Measurements from ENCODE around the gene LIN7B.
A peak's percentile ranks its signal among the peaks of the same experiment; 100 is the strongest.
"Not testable (repeated sequence)": the region's sequence is repeated elsewhere in the genome, so short reads cannot be mapped to it uniquely, and the experiment has no call there.

LIN7B gene, protein sequence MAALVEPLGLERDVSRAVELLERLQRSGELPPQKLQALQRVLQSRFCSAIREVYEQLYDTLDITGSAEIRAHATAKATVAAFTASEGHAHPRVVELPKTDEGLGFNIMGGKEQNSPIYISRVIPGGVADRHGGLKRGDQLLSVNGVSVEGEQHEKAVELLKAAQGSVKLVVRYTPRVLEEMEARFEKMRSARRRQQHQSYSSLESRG

DNA sequence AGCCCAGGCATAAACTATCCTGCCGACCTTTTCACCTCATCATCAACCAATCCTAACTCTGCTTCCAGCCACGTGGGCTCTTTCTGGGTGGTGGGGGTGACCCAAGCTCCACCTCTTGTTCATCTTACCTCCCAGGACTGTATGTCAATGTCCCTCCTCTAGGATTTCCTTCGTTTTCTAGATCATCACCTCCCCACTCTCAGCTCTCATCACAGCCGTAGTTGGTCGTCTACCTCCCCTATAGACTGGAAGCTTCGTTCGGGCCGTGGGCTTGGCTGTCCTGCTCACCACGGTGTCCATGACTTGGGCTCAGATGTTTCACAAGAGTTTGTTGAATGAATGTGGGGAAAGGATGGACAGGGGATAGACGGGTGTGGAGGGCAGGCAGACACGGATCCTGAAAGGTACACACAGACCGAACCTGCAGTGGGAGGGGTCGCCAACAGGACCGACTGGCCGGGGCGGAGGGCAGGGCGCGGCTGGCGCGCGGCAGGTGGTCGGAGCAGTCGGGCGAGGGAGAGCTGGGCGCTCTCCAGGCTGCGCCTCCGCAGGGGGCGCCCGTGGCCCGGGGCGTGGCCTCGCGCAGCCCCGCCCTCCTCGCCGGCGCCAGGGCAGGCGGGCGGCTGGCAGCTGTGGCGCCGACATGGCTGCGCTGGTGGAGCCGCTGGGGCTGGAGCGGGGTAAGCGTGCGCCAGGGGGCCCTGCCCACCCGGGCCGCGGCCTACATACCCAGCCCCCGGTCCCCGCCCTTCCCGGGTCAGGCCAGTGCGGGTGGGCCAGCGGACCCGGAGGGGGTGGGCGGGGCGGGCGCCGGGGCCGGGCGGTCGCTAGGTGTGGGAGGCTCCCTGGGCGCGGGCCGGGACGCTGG, at the start of gene LIN7B:
Gene LIN7B (plus strand): TSS at position 609 of the 868 bp plus-strand sequence. CDS start 35 bp downstream, at position 644.
- FAIRE-seq = no peak

DNA sequence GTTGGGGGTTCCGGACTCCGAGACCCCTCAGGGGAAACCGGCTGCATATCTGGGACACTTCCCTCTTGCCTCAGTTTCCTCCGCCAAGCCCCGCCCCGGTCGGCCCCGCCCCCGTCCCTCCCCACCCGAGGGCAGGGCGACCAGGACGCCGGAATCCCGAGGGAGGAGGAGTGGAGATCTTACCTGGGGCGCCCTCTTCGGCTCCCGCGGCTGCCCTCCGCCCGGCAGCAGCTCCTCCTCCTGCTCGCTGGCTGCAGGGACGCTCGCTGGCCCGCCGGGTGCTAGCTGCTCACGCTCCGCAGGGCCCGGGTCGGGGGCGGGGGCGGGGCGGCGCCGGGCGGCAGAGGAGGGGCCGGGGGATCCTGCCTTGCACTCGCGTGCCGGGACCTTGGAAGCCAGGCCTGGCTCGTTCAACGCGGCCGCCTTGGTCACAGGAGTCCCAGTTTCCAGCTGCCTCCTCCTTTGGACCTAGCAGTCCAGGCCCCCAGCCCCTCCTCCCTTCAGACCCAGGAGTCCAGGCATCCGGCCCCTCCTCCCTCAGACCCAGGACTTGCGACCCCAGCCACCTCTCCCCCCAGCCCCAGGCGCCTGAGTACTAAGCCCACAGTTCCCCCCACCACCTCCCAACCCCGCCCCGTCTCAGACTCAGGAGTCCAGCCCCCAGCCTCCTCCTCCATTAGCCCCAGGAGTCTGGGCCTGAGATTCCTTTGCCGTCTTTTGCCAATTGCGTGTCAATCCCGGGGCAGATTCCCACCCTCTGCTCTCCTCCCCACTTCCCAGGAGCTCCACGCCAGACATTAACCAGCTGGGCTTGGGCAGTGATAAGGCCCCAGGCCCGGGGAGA, 49.2 kb upstream of the LIN7B start, which contains the start of gene NTF4:
Gene NTF4 (minus strand): TSS at position 51 of the 844 bp plus-strand sequence. CDS start 2,821 bp downstream, outside the sequence.
- FAIRE-seq = no peak

DNA sequence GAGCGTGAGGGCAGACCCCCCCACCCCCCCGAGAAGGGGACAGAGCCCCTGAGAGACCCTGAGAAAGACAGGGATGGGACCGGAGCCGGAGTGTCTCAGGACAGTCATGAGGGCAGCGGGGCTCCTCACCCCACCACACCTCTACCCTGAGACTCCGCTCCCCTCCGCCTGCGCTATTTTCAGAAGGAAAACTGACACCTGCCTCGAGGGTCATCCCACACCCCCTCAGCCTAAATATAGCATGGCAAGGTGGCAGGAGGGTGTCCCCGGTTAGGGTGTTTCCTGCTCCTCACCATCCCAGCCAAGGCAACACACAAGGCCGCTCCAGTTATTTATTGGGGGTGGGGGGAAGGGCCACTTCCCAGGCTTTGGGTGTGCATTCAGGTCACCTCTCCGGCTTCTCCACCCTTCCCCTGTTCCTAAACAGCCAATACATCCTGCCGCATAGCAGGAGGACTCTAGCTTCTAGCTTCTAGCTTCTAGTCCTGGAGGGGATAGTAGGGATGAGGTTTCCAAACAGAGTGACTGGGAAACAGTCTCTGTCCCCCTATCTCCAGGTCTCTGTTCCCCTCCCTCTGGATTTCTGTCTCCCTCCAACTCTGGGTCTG, 48.2 kb upstream of the LIN7B start:
- FAIRE-seq = no peak

DNA sequence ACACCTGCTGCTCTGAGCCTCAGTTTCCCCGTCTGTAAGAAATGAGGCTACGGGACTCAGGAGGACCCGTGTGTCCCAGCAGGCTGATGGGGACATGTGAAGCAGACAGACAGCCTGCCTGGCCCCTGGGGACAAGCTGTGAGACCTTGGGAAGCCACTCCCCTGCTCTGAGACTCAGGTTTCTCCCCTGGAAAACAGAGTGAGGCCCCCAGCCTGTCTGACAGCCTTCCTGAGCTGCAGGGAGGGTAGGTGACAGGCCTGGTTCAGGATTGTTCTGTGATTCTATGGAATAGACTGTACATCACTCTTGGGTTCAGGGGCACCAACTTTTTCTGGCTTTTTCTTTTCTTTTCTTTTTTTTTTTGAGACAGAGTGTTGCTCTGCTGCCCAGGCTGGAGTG, 46.6 kb upstream of the LIN7B start:
- FAIRE-seq = no peak

DNA sequence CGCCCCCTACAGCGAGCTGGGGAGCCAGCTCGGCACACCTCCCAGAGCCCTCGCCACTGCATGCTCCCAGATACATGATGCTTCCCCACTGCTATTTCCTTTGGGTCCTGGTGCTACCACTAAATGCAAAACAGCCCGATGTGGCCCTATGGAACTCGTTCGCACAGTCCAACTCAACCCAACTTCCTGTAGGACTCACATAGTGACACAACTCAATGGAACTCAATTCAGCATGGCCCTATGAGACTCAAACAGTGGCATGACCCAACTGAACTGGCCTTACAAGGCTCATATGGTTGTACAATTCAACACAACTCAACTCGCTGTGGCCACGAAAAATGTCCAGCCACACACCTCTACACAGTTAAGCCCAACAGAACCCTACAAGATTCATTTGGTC, 45.1 kb upstream of the LIN7B start:
- FAIRE-seq = no peak

DNA sequence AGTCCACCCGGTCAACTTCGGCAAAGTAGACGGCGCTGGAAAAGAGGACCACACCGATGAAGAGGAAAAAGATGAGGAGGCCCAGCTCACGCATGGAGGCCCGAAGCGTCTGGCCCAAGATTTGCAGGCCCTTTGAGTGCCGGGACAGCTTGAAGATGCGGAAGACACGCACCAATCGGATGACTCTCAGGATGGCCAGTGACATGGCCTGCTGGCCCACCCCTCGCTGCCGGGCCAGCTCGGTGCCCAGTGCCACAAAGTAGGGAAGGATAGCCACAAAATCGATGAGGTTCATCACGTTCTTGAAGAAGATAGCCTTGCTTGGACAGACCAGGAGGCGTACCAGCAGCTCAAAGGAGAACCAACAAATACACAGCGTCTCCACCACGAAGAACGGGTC, 43.8 kb upstream of the LIN7B start:
- no peak for FAIRE-seq

DNA sequence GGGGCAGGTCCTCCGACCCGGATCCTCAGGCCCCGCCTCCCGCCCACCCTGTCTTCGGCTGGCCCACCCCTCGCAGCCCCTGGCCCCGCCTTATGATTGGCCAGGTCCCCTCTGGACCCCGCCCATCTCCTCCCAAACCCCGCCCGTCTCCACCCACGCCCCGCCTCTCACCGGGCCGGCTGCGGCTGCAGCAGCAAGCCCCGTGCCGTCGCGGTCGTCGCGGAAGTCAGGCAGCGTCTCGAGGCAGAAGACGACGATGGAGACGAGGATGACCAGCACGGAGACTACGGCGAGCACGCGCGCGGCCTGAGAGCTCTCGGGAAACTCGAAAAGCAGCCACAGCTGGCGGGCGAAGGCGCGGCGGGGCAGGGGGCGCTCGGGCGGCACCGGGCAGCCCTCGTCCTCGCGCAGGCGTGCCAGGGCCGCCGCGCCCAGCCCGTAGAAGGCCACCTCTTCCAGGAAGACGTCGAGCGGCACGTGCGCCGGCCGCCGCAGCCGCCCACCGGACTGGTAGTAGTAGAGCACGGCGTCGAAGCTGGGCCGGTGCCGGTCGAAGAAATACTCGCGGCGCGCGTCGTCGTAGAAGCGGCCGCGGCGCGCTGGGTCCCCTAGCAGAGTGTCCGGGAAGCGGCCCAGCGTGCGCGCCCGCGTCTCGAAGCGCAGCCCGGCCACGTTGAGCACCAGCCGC, 42.2 kb upstream of the LIN7B start:
- no peak for FAIRE-seq

DNA sequence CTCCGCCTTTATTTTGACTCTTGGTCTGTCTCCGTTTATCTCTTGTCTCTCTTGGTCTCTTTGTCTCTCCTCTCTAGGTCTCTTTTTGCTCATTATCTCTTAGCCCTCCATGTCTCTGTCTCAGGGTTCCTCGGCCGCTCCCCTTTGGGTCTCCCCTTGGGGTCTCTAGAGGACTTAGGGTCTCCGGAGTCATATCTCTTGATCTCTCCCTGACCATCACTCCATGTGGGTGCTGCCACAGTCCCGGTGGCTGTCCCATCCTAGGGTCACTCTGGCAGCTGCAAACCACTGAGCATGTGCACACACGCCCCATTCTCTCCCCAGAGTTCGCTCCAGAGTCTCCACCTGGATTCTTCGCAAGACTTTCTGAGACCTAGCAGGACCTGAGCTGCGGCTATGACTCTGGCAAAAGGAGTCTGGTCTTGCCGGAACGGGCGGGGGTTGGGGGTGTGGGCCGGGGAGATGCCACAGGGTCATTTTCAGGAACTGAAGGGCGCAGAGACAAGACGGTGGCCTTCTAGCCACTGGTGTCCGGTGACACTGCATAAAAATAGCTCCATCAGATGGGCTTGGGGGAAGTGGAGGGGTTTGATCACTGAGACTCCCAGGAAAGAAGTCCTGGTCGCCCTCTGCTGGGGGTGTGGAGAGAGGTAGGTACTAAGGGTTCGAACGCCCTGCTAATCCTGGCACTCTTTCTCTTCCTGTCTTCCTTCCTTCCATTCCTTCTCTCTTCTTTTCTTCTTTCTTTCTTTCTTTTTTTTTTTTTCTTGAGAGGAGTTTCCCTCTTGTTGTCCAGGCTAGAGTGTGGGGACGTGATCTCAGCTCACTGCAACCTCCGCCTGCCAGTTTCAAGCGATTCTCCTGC, 40.4 kb upstream of the LIN7B start:
- FAIRE-seq = no peak

DNA sequence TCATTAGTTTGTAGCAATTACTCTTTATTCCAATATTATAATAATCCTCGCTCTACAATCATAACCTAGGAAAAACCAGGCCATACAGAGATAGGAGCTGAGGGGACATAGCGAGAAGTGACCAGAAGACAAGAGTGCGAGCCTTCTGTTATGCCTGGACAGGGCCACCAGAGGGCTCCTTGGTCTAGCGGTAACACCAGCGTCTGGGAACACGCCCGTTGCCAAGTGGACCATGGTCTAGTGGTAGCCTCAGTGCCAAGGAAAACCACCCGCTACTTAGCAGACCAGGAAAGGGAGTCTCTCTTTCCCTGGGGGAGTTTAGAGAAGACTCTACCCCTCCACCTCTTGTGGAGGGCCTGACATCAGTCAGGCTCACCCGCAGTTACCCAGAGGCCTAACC, 39.3 kb upstream of the LIN7B start:
- FAIRE-seq = not testable (repeated sequence)

DNA sequence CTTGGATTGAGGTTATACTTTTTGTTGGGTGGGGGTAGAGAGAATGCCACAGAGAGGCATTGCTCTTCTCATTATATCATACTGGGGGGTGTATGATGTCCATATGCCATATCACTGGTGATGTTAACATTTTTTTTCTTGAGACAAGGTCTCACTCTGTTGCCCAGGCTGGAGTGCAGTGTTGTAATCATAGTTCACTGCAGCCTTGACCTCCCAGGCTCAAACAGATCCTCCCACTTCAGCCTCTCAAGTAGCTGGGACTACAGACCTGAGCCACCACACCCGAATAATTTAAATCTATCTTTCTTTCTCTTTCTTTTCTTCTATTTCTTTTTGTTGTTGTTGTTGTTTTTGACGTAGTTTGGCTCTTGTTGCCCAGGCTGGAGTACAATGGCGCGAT, 33.8 kb upstream of the LIN7B start:
- no peak for FAIRE-seq

DNA sequence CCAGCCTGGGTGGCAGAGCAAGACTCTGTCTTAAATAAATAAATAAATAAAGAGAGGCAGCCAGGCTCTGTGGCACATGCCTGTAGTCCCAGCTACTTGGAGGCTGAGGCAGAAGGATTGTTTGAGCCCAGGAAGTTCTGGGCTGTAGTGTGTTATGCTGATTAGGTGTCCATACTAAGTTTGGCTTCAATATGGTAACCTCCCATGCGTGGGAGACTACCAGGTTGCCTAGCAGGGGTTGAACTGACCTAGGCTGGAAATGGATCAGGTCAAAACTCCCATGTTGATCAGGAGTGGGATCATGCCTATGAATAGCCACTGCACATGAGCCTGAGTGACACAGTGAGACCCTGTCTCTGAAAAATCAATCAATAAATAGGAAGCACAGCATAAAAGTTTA, 32.9 kb upstream of the LIN7B start:
- no peak for FAIRE-seq

DNA sequence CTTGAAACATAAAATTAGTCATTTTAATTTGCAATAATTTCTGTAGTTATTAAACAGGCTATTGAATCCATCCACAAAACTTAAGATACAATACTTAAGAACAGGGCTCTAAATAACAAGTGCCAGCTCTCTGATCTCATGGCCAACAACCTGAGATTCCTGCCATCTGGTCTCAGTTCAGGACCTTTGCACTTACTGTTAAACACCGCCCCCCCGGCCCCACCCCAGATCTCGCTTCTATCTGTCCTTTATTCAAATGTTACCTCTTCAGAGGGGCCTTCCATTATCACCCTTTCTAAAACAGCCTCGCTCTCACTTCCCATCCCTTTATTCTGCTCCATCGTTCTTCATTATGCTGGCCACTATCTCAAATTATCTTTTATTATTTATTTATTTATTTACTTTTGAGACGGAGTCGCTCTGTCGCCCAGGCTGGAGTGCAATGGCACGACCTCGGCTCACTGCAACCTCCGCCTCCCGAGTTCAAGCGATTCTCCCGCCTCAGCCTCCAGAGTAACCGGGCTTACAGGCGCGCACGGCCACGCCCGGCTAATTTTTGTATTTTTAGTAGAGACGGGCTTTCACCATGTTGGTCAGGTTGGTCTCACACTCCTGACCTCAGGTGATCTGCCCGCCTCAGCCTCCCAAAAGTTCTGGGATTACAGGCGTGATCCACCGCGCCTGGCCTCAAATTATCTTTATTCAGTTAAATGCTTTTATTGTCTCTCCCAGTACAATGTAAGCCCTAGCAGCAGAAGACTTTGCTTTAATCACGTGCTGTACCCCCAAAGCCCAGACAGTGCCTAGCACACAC, 29.8 kb upstream of the LIN7B start:
- FAIRE-seq = no peak

DNA sequence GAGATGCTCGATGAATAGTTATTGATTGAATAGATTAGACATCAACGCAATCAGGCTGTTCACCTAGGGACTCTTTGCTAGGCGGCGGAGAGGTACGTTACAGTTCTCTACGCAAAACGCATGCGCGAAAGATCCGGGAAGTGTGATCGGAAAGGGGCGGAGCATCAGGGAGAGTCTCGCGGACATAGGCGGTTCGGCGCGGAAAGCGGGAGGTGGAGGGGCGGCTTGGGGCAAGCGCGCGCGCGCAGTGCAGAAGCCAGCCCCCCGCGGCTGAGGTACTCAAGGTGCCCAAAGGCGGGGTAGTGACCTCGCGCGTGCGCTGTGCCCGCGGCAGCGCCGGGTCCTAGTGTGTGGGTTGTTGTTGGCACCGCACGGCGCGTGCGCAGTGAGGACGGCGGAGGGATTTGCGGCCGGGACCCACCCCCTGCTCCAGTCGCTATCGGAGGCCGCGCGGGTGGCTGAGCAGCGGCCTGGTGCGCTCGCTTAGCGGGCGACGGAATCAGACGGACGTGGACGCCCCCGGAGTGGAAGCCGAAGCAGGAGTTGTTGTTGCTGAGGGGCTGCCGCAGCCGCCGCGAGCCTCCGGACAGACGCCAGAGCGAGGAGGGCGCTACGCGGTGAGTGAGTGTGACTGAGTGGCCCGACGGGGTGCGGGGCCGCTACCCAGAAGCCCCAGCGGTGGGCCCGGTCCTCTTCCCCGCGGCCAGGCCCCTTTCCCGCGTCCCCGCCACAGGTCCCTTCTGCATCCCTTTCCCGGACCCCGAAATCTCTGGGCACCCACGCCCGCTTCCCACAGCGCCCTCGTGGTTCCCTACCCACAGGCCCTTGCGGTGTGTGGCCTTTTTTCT, 28.9 kb upstream of the LIN7B start, which contains the start of gene SNRNP70:
Gene SNRNP70 (plus strand): TSS at position 432 of the 848 bp plus-strand sequence. CDS start 964 bp downstream, outside the sequence.
- peak; percentile 91 for FAIRE-seq

DNA sequence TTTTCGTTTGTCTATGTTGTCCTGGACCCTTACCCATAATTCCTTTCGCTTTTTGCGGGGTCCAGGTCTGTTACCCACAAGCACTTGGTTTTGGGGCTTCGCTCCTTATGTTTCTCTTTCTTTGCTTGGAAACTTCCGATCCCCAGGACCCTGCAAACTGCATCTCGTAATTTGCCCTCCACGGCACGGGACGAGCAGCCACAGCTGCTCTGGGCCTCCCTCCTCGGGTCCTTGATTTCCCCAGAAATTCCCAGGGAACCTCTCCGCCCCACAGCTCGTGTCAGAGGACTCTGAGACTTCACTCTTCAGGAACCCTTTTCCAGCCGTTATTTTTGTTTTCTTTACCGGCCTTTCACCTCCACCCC, 28.3 kb upstream of the LIN7B start:
- no peak for FAIRE-seq

DNA sequence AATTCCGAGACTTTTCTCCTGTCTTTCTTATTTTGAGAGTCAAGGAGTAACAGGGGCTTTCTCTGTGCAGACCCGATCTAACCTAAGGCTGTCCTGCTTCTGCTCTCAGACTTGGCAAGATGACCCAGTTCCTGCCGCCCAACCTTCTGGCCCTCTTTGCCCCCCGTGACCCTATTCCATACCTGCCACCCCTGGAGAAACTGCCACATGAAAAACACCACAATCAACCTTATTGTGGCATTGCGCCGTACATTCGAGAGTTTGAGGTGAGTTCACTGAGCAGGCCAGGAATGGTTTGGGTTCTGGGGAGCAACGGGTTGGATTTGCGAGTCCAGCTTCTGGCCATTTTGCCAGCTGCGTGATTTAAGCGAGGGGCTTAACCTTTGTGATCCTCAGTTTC, 27.9 kb upstream of the LIN7B start:
- FAIRE-seq = no peak

DNA sequence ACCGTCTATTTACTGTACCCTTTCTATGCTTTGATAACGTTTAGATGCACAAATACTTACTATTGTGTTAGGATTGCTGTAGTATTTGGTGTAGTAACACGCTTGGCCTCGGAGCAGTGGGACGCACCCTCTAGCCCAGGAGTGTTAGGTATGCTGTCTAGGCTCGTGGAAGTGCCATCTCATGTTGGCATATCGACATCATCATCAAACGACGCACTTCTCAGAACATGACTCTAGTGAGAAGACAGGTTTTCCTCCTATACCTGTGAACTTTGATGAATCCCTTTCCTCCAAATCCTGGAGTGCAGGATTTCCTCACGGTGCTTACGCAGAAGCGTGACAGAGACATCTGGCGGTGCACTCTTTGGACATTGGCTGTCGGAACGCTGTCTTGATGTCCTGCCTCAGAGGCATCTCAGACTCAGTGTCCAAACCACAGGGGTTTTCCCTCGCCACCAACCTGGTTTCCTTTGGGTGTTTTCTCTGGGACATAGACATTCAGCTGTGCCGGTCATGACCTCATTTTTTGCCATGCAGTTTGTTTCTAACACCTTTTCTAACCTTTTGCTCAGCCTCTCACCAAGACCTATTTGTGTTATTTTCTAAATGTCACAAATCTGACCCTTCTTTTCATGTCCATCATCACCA, 22.7 kb upstream of the LIN7B start:
- FAIRE-seq = no peak

DNA sequence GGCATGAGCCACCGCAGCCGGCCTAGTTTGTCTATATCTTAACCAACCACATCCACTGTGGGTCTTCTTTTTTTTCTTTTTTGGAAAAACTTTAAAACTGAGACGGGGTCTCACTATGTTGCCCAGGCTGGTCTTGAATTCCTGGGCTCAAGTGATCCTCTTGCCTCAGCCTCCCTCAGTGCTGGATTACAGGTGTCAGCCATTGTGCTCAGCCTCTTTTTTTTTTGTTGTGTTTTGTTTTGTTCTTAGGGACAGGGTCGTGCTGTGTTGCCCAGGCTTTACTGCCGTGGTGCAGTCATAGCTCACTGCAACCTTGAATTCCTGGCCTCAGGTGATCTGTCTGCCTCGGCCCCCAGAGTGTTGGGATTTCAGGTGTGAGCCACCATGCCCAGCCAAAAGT, 21.5 kb upstream of the LIN7B start:
- FAIRE-seq = no peak
